Fibroblast of upper back skin (primary cell): ENCODE results near the gene HS3ST3A1.
A peak's percentile ranks its signal among the peaks of the same experiment; 100 is the strongest.

Experiments
- DNase-seq: peaks from one replicate; pipeline ENCODE4 v3.0.0-alpha.2; 2013

Gene HS3ST3A1

GRCh38 chr17:13485327-13485726 is 116.4 kb downstream of the HS3ST3A1 start:
- no peak for DNase-seq

GRCh38 chr17:13484020-13484419 is 117.7 kb downstream of the HS3ST3A1 start:
- DNase-seq = peak; percentile 42

- no peak for DNase-seq
Observed at GRCh38 chr17:13480877-13481276, 120.9 kb downstream of the HS3ST3A1 start.

- no peak for DNase-seq
Observed at GRCh38 chr17:13478326-13478830, 123.4 kb downstream of the HS3ST3A1 start.

- DNase-seq = peak; percentile 61
Observed at GRCh38 chr17:13477180-13477611, 124.5 kb downstream of the HS3ST3A1 start.

- peak; percentile 40 for DNase-seq
Observed at GRCh38 chr17:13476720-13477119, 125.0 kb downstream of the HS3ST3A1 start.

GRCh38 chr17:13475574-13476223 is 126.0 kb downstream of the HS3ST3A1 start:
- no peak for DNase-seq

- peak; percentile 73 for DNase-seq
Observed at GRCh38 chr17:13474073-13474800, 127.5 kb downstream of the HS3ST3A1 start.

- no peak for DNase-seq
Observed at GRCh38 chr17:13465678-13466077, 136.1 kb downstream of the HS3ST3A1 start.

- no peak for DNase-seq
Observed at GRCh38 chr17:13462673-13463124, 139.0 kb downstream of the HS3ST3A1 start.

GRCh38 chr17:13462146-13462545 is 139.6 kb downstream of the HS3ST3A1 start:
- DNase-seq = peak; percentile 67

GRCh38 chr17:13460261-13461000 is 141.3 kb downstream of the HS3ST3A1 start:
- no peak for DNase-seq

- DNase-seq = no peak
Observed at GRCh38 chr17:13457783-13458182, 143.9 kb downstream of the HS3ST3A1 start.
